GM21528 (cell line): ENCODE data around the gene PNPLA6.

Experiments
- ATAC-seq: cut with Tn5 transposase; IDR thresholded peaks from one replicate; pipeline ENCODE4 v1.9.1; 2021; ENCODE audit warnings: mild to moderate bottlenecking, moderate library complexity; ENCODE audit not compliant: unreplicated experiment, low FRiP score

Gene PNPLA6

GRCh38 chr19:7515110-7515644, 20.3 kb upstream of the PNPLA6 start:
- ATAC-seq: no peak

DNA sequence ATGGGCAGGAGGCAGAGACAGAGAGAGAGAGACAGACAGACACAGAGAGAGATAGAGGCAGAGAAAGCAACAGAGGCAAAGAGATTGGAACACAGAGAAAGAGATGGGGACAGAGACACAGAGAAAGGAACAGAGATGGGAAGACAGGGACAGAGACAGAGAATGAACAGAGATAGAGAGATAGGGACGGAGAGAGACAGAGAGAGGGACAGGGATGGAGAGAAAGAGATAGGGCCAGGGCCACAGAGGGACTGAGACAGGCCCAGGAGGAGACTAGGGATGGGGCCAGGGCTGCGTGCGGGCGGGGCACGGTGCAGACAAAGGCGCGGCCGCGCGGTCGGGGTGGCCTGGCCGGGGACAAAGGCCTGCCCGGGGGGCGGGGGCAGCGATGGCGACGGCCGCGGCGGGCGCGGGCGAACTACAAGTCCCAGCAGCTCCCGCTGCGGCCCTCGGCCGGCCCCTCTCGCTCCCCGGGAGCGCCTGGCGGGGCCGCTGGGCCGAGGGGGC, 19.8 kb upstream of the PNPLA6 start, which contains the start of gene ZNF358:
ZNF358 (plus strand) TSS at position 459 of the 507 bp plus-strand sequence. CDS start 3,140 bp downstream, outside the sequence.
- ATAC-seq: no peak

- no peak for ATAC-seq
Observed at GRCh38 chr19:7516333-7516732, 19.2 kb upstream of the PNPLA6 start.

DNA sequence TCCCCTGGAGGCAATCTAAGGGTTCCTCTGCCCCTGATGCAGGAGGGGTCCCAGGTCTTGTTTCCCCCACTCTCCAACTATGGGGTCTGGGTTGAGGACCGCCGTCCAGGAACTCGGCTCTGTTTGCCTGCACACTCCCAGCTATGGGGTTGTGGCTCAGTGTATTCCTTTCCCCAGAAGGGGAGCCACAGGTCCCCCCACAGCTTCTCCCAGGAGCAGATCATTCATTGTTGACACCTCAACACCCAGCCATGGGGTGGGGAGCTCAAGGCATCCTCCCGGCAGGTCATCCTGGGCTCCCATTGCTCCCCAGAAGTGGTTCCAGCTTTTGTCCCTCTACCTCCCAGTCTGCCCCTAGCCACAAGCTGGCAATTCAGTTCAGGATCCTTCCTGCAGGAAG, 18.6 kb upstream of the PNPLA6 start:
- no peak for ATAC-seq

GRCh38 chr19:7519361-7520130, 16.0 kb upstream of the PNPLA6 start:
- no peak for ATAC-seq

- no peak for ATAC-seq
Observed at GRCh38 chr19:7520131-7521051, 15.1 kb upstream of the PNPLA6 start.

DNA sequence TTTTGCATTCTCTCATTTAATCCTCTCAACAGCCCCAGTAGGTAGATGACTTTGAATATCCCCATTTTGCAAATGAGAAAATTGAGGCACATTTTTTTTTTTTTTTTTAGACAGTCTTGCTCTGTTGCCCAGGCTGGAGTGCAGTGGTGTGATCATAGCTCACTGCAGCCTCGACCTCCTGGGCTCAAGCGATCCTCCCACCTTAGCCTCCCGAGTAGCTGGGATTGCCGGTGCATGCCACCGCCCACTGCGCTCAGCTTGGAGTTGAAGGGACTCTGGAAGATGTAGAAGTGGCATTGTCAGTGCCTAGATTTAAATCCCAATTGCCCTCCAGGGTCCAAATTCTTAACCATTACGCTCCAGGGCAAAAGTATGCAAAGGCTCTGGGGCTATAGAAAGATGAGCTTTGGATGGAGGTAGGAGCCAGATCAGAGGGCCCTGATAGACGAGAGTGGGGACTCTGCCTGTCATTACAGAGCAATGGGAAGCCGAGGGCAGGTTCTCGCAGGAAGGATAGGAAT, 13.9 kb upstream of the PNPLA6 start:
- no peak for ATAC-seq

GRCh38 chr19:7522072-7522922, 13.2 kb upstream of the PNPLA6 start, which contains the start of gene MCOLN1:
Gene MCOLN1, plus strand, starts transcription at chr19:7522624. Its CDS starts 127 bp downstream, at chr19:7522751.
- ATAC-seq: peak; percentile 67

GRCh38 chr19:7522923-7523667, 12.4 kb upstream of the PNPLA6 start:
- no peak for ATAC-seq

DNA sequence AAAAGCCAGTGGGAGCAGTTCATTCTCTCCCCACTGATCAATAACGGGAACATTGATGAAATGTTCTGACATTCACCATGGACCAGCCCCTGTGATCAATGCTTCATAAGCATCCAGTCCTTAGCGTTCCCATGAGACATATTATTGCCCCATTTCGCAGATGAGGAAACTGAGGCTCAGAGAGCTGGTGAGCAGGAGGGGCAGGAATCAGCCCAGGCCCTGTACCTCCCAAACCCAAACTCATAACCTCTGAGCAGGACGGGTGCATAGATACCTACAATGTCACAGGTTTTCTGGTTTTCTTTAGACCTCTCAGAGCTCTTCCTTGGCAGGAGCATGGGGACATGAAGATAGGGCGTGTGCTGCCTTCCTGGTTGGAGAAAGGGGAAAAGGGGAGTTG, 11.0 kb upstream of the PNPLA6 start:
- ATAC-seq: no peak

- ATAC-seq: no peak
Observed at GRCh38 chr19:7524992-7525739, 10.4 kb upstream of the PNPLA6 start.

GRCh38 chr19:7526059-7526929, 9.2 kb upstream of the PNPLA6 start:
- no peak for ATAC-seq

- no peak for ATAC-seq
Observed at GRCh38 chr19:7527516-7528191, 7.9 kb upstream of the PNPLA6 start.

- no peak for ATAC-seq
Observed at GRCh38 chr19:7528192-7528519, 7.4 kb upstream of the PNPLA6 start.

- no peak for ATAC-seq
Observed at GRCh38 chr19:7528522-7529245, 6.8 kb upstream of the PNPLA6 start.

DNA sequence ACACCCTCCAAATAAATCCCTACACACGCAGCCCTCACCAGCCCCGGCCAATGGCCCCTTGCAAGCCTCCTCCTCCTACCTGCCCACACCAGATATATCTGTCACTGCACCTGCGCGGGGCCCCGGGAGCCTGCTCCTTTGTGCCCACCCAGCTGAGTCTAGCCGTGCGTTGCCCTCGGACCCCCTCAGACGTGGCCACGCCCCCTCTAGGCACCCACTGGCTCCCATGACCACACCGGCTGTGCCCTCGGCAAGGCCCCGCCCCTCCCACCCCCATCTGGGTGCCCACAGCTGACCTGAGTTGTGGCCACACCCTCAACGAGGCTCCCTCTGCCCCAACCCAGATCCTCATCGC, 6.3 kb upstream of the PNPLA6 start:
- ATAC-seq: no peak
